MM.1S (cell line): ENCODE measurements around the gene NCCRP1.

Experiments used
- DNase-seq: peaks from one replicate; pipeline ENCODE4 v3.0.0-alpha.2; 2015
- H2AFZ ChIP-seq: fragments of 300-600 bp; sonication (generic); 2 replicates; pipeline ENCODE4 v1.6.0; 2016; ENCODE audit warnings: antibody characterized with exemption, low read length
- H3F3A ChIP-seq: fragments of 300-600 bp; sonication (generic); 2 replicates; pipeline ENCODE4 v1.6.1; 2016; ENCODE audit warnings: mild to moderate bottlenecking, antibody characterized with exemption, low read length, moderate library complexity, mixed read lengths; ENCODE audit not compliant: insufficient read depth
- H3K27ac ChIP-seq: fragments of 300-600 bp; sonication (generic); 2 replicates; pipeline ENCODE4 v1.5.1; 2016; ENCODE audit warnings: mild to moderate bottlenecking, low read length
- H3K27me3 ChIP-seq: fragments of 300-600 bp; sonication (generic); replicated peaks from 2 replicates; pipeline ENCODE4 v1.6.0; 2016; ENCODE audit warnings: low read length; ENCODE audit not compliant: insufficient read depth
- H3K36me3 ChIP-seq: fragments of 300-600 bp; sonication (generic); replicated peaks from 2 replicates; pipeline ENCODE4 v1.6.1; 2016; ENCODE audit warnings: mild to moderate bottlenecking, low read length, mixed read lengths; ENCODE audit not compliant: insufficient read depth
- H3K4me1 ChIP-seq: fragments of 300-600 bp; sonication (generic); 2 replicates; pipeline ENCODE4 v1.6.1; 2016; ENCODE audit warnings: low read length, mixed read lengths
- H3K4me2 ChIP-seq: fragments of 300-600 bp; sonication (generic); 2 replicates; pipeline ENCODE4 v1.6.0; 2016; ENCODE audit warnings: low read depth, low read length
- H3K4me3 ChIP-seq: fragments of 300-600 bp; sonication (generic); 2 replicates; pipeline ENCODE4 v1.5.1; 2016; ENCODE audit warnings: low read length, mixed read lengths
- H3K79me2 ChIP-seq: fragments of 300-600 bp; sonication (generic); 2 replicates; pipeline ENCODE4 v1.6.1; 2016; ENCODE audit warnings: mixed run types, low read length, mixed read lengths
- H3K9ac ChIP-seq: fragments of 300-600 bp; sonication (generic); 2 replicates; pipeline ENCODE4 v1.6.1; 2016; ENCODE audit warnings: low read length, mixed read lengths
- H3K9me2 ChIP-seq: fragments of 300-600 bp; sonication (generic); replicated peaks from 2 replicates; pipeline ENCODE4 v1.6.1; 2016; ENCODE audit warnings: mild to moderate bottlenecking, low read length, mixed read lengths; ENCODE audit not compliant: insufficient read depth
- H3K9me3 ChIP-seq: fragments of 300-600 bp; sonication (generic); replicated peaks from 2 replicates; pipeline ENCODE4 v1.6.1; 2016; ENCODE audit warnings: mild to moderate bottlenecking, low read length, mixed read lengths; ENCODE audit not compliant: insufficient read depth
- H4K20me1 ChIP-seq: fragments of 300-600 bp; sonication (generic); 2 replicates; pipeline ENCODE4 v1.6.1; 2016; ENCODE audit warnings: mild to moderate bottlenecking, low read length, moderate library complexity, mixed read lengths; ENCODE audit not compliant: insufficient read depth
- CTCF ChIP-seq: fragments of 300-600 bp; sonication (generic); IDR thresholded peaks from 2 replicates; pipeline ENCODE4 v1.5.1; 2016; ENCODE audit warnings: antibody characterized with exemption, low read length, mixed read lengths
- EZH2 ChIP-seq: fragments of 300-600 bp; sonication (generic); optimal IDR thresholded peaks from 2 replicates; pipeline ENCODE3; 2017; ENCODE audit warnings: low read depth, mild to moderate bottlenecking, antibody characterized with exemption, low read length, mixed read lengths
- EZH2phosphoT487 ChIP-seq: fragments of 300-600 bp; sonication (generic); IDR thresholded peaks from 2 replicates; pipeline ENCODE4 v1.6.1; 2018; ENCODE audit warnings: antibody characterized with exemption, low read length

Gene NCCRP1

GRCh38 chr19:39182174-39182505 is 14.6 kb upstream of the NCCRP1 start:
- no peak overlapping the region for H2AFZ ChIP-seq
- no peak overlapping the region for H3K27ac ChIP-seq
- H3K4me3 ChIP-seq: no peak overlapping the region
- no peak for DNase-seq
- no peaks in the 10 kb centered on the region for H3K79me2 ChIP-seq
- no peaks in the 10 kb centered on the region for H3K4me1 ChIP-seq
- no peak overlapping the region for H3K9ac ChIP-seq
- no peak for TF ChIP-seq EZH2
- no peak for TF ChIP-seq CTCF
- no peak for TF ChIP-seq EZH2phosphoT487
- no peak overlapping the region for H3K4me2 ChIP-seq
- no peaks in the 10 kb centered on the region for H3K9me2 ChIP-seq
- no peaks in the 10 kb centered on the region for H3K36me3 ChIP-seq
- H3K27me3 ChIP-seq: no peaks in the 10 kb centered on the region
- H3K9me3 ChIP-seq: no peaks in the 10 kb centered on the region
- H4K20me1 ChIP-seq: no peaks in the 10 kb centered on the region
- H3F3A ChIP-seq: no peaks in the 10 kb centered on the region

DNA sequence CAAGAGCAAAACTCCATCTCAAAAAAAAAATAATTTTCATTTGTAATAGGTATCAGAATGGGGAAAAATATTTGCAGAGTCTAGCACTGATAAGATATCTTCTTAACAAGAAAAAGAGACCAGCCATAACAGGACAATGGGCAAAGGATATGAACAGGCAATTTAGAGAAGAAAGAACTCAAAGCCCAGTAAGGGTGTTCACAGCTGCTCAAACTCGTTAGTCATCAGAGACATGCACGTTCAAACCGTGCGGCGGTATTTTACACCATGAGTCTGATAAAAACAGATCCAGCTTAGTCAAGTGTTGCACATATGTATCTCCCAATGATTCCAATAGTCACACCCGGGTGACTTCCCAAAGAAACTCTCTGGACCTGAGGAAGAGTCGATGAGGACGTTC is 13.7 kb upstream of the NCCRP1 start:
- Histone ChIP-seq H3K36me3 (no peaks in the 10 kb centered on the region), H3K27ac (no peak overlapping the region), H2AFZ (no peak overlapping the region), H3K4me1 (no peaks in the 10 kb centered on the region), H3K9ac (no peak overlapping the region), H3K9me2 (no peaks in the 10 kb centered on the region), H3K4me3 (no peak overlapping the region), H3K27me3 (no peaks in the 10 kb centered on the region), H3F3A (no peaks in the 10 kb centered on the region), H3K79me2 (no peaks in the 10 kb centered on the region), H4K20me1 (no peaks in the 10 kb centered on the region), H3K9me3 (no peaks in the 10 kb centered on the region), H3K4me2 (no peak overlapping the region)
- no peak for TF ChIP-seq EZH2
- TF ChIP-seq CTCF: no peak
- TF ChIP-seq EZH2phosphoT487: no peak
- no peak for DNase-seq

DNA sequence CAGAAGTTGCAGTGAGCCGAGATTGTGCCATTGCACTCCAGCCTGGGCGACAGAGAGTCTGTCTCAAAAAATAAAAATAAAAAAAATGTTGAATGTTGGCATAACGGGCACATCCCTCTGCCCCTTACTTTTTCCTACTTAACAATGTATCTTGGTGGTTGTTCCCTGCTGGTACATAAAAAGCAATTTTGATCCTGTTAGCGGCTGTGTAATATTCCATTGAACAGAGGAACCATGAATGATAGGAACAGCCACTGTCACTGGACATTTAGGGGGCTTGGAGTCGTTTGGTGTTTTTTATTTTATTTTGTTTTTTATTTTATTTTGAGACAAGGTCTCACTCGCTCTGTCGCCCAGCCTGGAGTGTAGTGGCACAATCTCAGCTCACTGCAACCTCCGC is 10.4 kb upstream of the NCCRP1 start:
- Histone ChIP-seq H3K4me2 (no peak overlapping the region), H3K79me2 (no peaks in the 10 kb centered on the region), H3K4me1 (no peaks in the 10 kb centered on the region), H3K4me3 (no peak overlapping the region), H3K36me3 (no peaks in the 10 kb centered on the region), H4K20me1 (no peaks in the 10 kb centered on the region), H3K27ac (no peak overlapping the region), H3K9me3 (no peaks in the 10 kb centered on the region), H3K9ac (no peak overlapping the region), H3K27me3 (peaks cover 11% of the 10 kb centered on the region; the same call in 1 of the 2 replicates), H3F3A (no peaks in the 10 kb centered on the region), H3K9me2 (no peaks in the 10 kb centered on the region), H2AFZ (no peak overlapping the region)
- no peak for DNase-seq
- TF ChIP-seq EZH2phosphoT487 (no peak), EZH2 (no peak), CTCF (no peak)
